Measurements from ENCODE around the gene PSAP.
A peak's percentile ranks its signal among the peaks of the same experiment; 100 is the strongest.
"Not testable (repeated sequence)": the region's sequence is repeated elsewhere in the genome, so short reads cannot be mapped to it uniquely, and the experiment has no call there.

Gene PSAP

DNA sequence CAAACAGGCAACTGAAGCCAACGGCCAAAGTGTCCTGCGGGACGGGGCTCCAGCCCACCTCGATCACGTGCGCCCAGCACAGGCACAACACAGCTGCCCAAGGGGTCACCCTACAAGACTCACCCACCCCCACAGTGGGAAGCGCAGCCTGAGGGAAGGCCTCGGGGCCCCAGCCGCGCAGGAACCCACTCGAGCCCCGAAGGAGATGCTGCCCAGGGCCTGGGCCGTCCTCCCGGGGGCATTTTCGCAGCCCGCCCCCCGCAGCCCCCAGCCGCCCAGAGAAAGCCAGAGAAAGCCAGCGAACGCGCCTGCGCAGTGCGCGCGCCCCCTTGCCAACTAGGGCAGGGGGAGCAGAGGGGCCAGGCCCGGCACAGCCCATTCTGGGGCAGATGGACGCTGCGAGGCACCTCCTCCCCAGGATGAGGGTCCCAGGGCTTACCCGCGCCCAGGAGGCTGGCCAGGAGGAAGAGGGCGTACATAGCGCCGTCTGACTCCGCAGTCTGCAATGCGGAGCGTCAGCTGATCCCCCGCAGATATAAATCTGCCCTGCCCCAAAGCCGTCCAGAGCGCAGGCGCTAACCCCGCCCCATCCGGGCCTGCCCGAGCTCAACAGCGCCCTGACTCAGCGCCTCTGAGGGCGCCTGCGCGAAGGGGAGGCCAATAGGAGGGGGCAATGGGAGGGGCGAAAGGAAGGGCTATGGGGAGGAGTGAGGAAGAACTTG is at the start of gene PSAP:
Gene PSAP, minus strand, starts transcription at position 509 of the 722 bp plus-strand sequence. Its CDS starts 30 bp downstream, at position 479.
- peak; percentile 95 for DNase-seq (ENCODE audit: low read depth)

DNA sequence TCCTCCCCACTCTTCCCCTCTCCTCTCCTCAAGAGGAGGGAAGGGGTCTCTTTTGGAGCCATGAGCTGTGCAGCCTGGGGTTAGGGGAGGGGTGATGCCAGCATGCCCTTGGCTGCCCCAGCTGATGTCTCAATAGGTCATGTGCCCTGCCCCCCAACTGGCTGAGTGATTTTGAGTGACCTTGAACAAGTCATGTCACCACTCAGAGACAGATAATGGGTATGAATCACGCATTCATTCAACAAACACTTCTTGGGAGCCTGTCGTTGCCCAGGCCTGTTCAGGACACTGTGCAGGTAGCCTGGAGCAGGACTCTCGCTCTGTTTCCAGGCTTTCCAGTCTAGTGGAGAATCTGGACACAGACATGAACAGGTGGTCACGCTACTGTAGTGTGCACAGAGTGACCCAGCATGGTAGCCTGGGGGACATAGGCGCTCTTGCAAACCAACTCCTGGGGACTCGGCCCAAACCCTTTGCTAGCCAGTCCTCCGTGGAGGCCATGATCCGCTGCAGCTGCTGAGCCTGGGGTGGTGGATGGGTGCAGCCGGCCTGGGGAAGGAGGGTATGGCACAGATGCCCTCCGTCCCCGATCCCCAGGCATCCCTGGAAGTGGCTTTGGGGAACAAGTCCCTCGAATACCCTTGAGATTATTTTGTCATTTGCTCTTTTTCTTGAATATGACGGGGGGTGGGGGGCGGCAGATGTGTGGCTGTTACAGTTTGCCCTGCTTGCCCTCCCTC is 49.6 kb upstream of the PSAP start:
- no peak for DNase-seq (ENCODE audit: low read depth)

GRCh38 chr10:71899665-71900412 is 48.8 kb upstream of the PSAP start:
- DNase-seq (ENCODE audit: low read depth), result no peak

DNA sequence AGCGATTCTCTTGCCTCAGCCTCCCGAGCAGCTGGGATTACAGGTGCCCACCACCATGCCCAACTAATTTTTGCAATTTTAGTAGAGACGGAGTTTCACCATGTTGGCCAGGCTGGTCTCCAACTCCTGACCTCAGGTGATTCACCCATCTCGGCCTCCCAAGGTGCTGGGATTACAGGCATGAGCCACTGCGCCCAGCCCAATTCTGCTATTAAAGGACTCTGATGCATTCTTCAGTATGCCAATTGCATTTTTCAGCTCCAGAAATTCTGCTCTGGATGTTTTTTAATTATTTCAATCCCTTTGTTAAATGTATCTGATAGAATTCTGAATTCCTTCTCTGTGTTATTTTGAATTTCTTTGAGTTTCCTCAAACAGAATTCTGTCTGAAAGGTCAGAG is 47.3 kb upstream of the PSAP start:
- not testable (repeated sequence) for DNase-seq (ENCODE audit: low read depth)

GRCh38 chr10:71893920-71894319 is 42.9 kb upstream of the PSAP start:
- DNase-seq (ENCODE audit: low read depth), result no peak

DNA sequence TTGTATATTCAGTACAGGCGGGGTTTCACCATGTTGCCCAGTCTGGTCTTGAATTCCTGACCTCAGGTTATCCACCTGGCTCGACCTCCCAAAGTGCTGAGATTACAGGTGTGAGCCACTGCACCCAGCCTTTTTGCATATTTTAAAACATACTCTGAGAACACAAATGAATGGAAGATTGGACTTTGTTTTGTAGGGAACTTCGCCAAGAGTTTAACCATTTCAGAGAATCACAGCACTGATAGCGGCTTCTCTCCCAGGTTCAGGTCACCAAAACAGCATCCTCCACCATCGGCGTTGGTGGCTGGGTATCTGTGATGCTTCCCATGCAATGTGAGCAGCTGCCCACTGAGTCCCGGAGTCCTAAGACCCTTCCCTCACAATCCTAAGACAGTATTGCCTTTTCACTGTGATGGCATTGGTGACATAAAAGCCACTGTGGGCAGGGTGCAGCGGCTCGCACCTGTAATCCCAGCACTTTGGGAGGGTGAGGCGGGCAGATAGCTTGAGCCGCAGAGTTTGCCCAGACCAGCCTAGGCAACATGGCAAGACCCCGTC is 42.3 kb upstream of the PSAP start:
- DNase-seq (ENCODE audit: low read depth), result no peak

GRCh38 chr10:71891437-71891836 is 40.4 kb upstream of the PSAP start:
- no peak for DNase-seq (ENCODE audit: low read depth)

DNA sequence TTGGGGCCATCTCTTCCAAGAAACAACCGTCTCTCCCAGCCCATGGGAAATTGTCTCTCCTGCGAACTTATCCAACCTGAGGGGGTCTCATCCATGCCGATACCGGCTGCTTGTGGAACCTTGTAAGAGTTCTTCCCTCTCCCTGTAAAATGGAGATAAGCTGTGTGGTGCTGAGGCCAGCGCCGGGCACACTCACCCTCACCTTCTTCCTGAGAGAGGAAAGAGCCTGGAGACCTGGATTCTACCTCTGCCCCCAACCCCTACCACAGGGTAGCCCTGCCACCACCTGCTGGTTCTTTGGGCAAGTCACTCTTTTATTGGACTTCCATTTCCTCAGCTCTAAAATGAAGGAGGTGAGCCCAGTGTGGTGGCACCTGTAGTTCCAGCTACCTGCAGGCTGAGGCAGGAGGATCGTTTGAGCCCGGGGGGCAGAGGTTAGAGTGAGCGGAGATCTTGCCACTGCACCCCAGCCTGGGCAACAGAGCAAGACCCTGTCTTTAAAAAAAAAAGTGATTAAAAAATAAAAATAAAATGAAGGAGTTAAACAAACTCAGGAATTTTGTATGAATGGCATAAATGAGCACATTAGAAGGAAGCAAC is 38.4 kb upstream of the PSAP start:
- DNase-seq (ENCODE audit: low read depth), result no peak

- DNase-seq (ENCODE audit: low read depth), result no peak
Observed at GRCh38 chr10:71888623-71889387, 37.8 kb upstream of the PSAP start.

DNA sequence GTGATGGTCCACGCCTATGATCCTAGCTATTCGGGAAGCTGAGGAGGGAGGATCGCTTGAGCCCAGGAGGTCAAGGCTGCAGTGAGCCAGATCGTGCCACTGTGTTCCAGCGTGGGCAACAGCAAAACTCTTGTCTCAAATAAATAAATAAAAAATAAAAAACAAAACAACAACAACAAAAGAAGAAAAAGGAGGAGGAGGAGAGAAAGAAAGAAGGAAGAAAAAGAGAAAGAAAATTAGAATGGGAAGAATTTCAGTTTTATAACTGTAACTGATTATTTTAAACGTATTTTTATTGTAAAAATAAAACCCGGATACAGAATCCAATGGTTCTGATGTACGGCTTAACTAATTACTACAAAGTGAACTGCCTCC is 37.2 kb upstream of the PSAP start:
- no peak for DNase-seq (ENCODE audit: low read depth)

- no peak for DNase-seq (ENCODE audit: low read depth)
Observed at GRCh38 chr10:71887743-71888142, 36.7 kb upstream of the PSAP start.

DNA sequence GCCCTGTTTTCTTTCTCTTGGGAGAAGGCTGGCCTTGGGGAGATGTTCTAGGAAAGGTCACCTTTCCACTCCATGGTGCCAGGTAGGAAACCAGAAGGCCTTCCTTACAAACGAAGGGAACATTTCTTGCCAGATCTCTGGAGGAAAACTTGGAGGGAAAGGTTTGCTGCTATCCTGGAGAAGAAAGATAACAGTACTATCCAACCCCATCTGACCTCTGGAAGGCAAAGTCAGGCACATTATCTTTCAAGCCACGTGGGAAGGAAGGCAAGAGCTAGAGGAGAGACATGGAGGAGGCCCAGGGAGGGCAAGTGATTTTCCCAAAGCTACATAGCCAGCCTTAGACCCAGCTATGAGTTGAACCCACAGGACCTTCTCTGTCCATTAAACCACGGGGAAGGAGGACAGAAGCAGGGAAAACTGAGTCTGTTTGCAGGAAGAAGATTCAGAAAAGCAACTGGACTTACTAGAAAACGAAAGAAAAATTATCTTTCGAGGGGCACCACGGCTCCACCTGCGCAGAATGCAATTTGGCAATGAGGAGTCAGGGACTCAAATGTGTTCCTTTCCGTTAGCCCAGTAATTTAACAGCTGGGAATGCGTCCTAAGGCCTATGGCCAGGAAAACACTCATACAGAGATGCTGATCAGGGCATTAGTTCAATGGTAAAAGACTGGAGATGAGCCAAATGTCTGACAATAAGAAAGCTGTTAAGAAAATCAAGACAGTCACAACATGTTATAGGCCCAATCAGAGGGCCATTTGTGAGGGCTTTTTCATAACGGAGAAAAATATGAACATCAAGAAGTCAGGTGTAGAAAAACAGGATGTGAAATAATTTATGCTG is 32.0 kb upstream of the PSAP start:
- no peak for DNase-seq (ENCODE audit: low read depth)

DNA sequence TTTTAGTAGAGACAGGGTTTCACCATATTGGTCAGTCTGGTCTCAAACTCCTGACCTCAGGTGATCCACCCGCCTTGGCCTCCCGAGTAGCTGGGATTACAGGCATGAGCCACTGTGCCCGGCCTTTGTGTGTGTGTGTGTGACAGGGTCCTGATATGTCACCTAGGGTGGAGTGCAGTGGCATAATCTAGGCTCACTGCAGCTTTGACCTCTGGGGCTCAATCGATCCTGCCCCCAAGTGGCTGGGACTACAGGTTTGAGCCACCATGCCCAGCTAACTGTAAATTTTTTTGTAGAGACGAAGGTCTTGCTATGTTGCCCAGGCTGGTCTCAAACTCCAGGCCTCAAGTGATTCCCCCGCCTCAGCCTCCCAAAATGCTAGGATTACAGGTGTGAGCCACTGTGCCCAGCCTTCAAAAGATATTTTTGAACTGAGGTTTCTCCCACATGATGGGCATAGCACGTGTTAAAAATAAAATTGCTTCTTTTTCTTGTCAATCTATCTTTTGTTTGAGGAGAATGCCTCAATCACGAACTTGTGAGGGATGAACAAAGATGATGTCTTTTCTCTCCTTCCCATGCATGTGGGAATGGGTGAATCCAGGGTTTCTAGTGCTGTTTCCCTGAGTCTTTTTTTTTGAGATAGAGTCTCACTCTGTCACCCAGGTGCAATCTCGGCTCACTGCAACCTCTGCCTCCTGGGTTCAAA is 30.8 kb upstream of the PSAP start:
- no peak for DNase-seq (ENCODE audit: low read depth)

DNA sequence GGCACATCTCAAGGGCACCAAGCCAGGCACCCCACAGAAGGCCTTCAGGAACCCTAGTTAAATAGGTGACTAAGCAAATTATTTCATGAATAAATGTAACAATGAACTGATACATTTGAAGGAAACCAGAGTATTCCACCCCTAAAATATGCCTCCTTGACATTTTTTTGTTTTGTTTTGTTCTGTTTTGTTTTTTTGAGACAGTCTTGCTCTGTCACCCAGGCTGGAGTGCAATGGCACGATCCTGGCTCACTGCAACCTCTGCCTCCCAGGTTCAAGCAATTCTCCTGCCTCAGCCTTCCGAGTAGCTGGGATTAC is 30.2 kb upstream of the PSAP start:
- DNase-seq (ENCODE audit: low read depth), result not testable (repeated sequence)

DNA sequence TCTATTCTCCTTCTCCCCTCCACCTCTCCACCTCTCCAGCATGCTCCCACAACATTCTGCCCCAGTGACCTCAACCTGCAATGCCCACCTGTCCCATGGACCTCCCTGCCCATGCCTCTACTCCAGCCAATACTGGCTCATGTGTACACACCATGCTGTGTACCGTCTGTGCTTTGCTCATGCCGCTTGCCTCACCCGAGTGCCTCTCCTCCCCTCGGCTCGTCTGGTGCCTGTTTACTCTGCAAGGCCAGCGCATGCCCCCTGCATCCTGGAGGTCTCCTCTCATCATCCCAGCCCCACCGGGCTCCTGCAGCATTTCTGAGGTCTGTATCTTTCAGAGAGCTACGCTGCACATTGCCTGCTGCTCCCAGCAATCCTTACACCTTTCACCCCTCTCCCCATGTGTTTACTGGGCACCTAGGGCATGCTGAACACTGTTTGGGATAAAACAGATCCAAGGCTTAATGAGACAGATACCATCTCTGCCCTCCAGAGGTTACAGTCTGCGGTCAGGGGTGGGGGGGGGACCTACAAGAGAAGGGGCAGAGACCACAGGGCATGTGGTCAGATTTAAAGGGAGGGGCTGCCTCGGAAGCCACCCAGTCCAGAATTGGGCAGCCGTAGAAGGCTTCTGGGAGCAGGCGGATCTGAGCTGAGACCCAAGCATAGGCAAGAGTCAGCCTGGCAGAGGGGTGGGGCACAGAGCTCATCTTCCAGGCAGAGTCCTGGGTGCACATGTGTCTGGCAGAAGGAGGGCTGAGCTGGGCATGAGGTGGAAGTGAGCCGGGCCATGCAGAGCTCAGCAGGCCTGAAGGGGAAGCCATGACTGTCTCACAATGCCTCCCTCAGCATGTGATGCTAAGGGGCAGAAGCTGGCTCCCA is 29.6 kb upstream of the PSAP start:
- no peak for DNase-seq (ENCODE audit: low read depth)

DNA sequence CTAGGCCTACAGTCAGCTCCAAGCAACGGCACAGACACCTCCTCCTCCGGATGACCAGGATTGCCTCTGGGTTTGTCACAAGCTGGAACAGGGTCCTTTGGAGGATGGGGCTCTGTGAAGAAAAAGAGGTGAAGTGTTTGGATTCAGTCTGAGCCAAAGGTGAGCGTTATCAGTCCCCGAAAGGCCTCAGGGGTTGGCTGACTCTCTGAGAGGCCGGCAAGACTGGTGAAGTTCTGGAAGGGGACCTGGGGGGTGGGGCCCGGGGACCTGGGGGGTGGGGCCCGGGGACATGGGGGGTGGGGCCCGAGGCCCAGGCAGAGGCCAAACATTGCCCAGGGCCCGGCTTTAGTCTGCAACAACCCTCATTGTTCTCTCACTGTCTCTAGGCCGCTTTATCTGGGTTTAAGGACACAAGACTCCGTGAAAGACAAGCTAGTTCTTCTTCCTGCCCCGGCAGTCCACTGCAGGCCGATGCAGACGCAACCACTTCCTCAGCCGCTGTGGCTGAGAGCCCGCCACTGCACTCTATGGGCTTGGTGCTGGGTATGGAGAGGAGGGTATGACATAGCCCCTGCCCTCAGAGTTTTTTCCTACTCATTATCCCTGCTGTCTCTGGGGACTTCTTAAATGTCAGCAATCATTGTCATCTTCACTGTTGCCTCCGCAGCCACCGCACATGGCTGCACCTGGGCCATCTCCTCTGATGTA is 27.4 kb upstream of the PSAP start:
- no peak for DNase-seq (ENCODE audit: low read depth)

DNA sequence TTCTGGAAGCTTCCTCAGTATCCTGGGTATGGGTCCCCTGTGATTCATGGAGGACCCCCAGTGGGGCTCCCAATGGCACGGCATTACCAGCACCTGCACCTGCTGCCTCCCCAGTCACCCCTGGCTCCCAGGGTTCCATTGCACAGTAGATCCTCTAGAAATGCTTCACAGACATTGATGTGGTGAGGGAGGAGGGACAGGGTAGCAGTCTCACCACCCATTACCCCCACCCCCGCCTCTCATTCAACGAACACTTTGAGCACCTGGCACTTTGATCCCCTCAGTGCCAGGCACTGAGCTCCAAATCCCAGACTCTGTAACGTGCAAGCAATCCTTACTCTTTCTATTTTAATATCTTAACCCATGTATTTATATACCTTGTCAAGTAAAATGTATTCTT is 26.8 kb upstream of the PSAP start:
- DNase-seq (ENCODE audit: low read depth), result no peak

- DNase-seq (ENCODE audit: low read depth), result not testable (repeated sequence)
Observed at GRCh38 chr10:71874680-71875354, 23.8 kb upstream of the PSAP start.
